ENCODE measurements around the gene RACK1.
"Not testable (repeated sequence)": the region's sequence is repeated elsewhere in the genome, so short reads cannot be mapped to it uniquely, and the experiment has no call there.

- not testable (repeated sequence) for TF ChIP-seq POLR2AphosphoS5 (IDR thresholded peaks at IDR 0.05; ENCODE audit: borderline replicate concordance, low read depth, low read length); EZH2 (IDR thresholded peaks at IDR 0.05); FOXP2 (optimal IDR thresholded peaks at IDR 0.05; ENCODE audit: control extremely low read depth, extremely low read length, insufficient read depth)
Measured at GRCh38 chr5:181287331-181287730, 43.6 kb upstream of the RACK1 start.
